H9 (cell line): ENCODE data around the gene NLN. TPM values are rescaled to one million over a fixed set of nuclear protein-coding genes. Genes with fewer than 3 reads are reported as not detected.

Experiments
- DNase-seq: peaks from one replicate; pipeline ENCODE4 v3.0.0-alpha.2; 2017
- H2AFZ ChIP-seq: one replicate; pipeline ENCODE4 v1.6.1; 2013; ENCODE audit warnings: mild to moderate bottlenecking, low read length, control low read depth, moderate library complexity
- H2AK5ac ChIP-seq: 2 replicates; pipeline ENCODE4 v1.6.1; 2013; ENCODE audit warnings: low read length, control low read depth, mixed read lengths; ENCODE audit not compliant: insufficient read length
- H2BK120ac ChIP-seq: one replicate; pipeline ENCODE4 v1.6.1; 2013; ENCODE audit warnings: low read depth, mild to moderate bottlenecking, low read length, control low read depth, inconsistent platforms; ENCODE audit not compliant: poor library complexity, severe bottlenecking
- H2BK12ac ChIP-seq: 2 replicates; pipeline ENCODE4 v1.6.1; 2013; ENCODE audit warnings: low read length, control low read depth, mixed read lengths, low read depth; ENCODE audit not compliant: insufficient read length
- H2BK15ac ChIP-seq: 2 replicates; pipeline ENCODE4 v1.6.1; 2013; ENCODE audit warnings: low read depth, low read length, control low read depth
- H2BK20ac ChIP-seq: one replicate; pipeline ENCODE4 v1.6.1; 2013; ENCODE audit warnings: low read depth, mild to moderate bottlenecking, low read length, control low read depth, inconsistent platforms; ENCODE audit not compliant: poor library complexity, severe bottlenecking
- H2BK5ac ChIP-seq: 2 replicates; pipeline ENCODE4 v1.6.1; 2013; ENCODE audit warnings: low read length, control low read depth, mixed read lengths; ENCODE audit not compliant: insufficient read length
- H3K14ac ChIP-seq: 2 replicates; pipeline ENCODE4 v1.6.1; 2013; ENCODE audit warnings: low read length, control low read depth; ENCODE audit not compliant: insufficient read depth
- H3K18ac ChIP-seq: 2 replicates; pipeline ENCODE4 v1.6.1; 2013; ENCODE audit warnings: low read depth, mild to moderate bottlenecking, mixed read lengths, low read length, control low read depth; ENCODE audit not compliant: insufficient read length
- H3K23ac ChIP-seq: 2 replicates; pipeline ENCODE4 v1.6.1; 2013; ENCODE audit warnings: low read length, control low read depth, mixed read lengths, low read depth; ENCODE audit not compliant: insufficient read length
- H3K23me2 ChIP-seq: 2 replicates; pipeline ENCODE4 v1.6.1; 2013; ENCODE audit warnings: low read depth, mild to moderate bottlenecking, mixed read lengths, low read length, control low read depth; ENCODE audit not compliant: insufficient read length, poor library complexity, severe bottlenecking
- H3K27ac ChIP-seq: 2 replicates; pipeline ENCODE4 v1.5.1; 2013; ENCODE audit warnings: low read length, control low read depth, mixed read lengths, low read depth; ENCODE audit not compliant: insufficient read length
- H3K27me3 ChIP-seq: 2 replicates; pipeline ENCODE4 v1.6.1; 2013; ENCODE audit warnings: low read length, control low read depth, inconsistent platforms; ENCODE audit not compliant: insufficient read depth
- H3K4ac ChIP-seq: 2 replicates; pipeline ENCODE4 v1.6.1; 2013; ENCODE audit warnings: low read depth, mild to moderate bottlenecking, control low read depth, inconsistent platforms, low read length, moderate library complexity
- H3K4me1 ChIP-seq: 2 replicates; pipeline ENCODE4 v1.6.1; 2013; ENCODE audit warnings: low read length, control low read depth, inconsistent platforms; ENCODE audit not compliant: insufficient read depth
- H3K4me2 ChIP-seq: 2 replicates; pipeline ENCODE4 v1.6.1; 2013; ENCODE audit warnings: low read length, control low read depth, mixed read lengths; ENCODE audit not compliant: insufficient read length, insufficient read depth
- H3K56ac ChIP-seq: 2 replicates; pipeline ENCODE4 v1.6.1; 2013; ENCODE audit warnings: low read depth, mild to moderate bottlenecking, mixed read lengths, low read length, control low read depth; ENCODE audit not compliant: insufficient read length
- H3K79me1 ChIP-seq: 2 replicates; pipeline ENCODE4 v1.6.1; 2013; ENCODE audit warnings: low read depth, mild to moderate bottlenecking, moderate library complexity, low read length, control low read depth, inconsistent platforms; ENCODE audit not compliant: insufficient read depth, poor library complexity, severe bottlenecking
- H3K79me2 ChIP-seq: 2 replicates; pipeline ENCODE4 v1.6.1; 2013; ENCODE audit warnings: low read length, control low read depth, inconsistent platforms; ENCODE audit not compliant: insufficient read depth
- H3K9ac ChIP-seq: 2 replicates; pipeline ENCODE4 v1.6.1; 2013; ENCODE audit warnings: low read length, control low read depth, mixed read lengths; ENCODE audit not compliant: insufficient read length; ENCODE audit errors: extremely low read depth
- H3K9me3 ChIP-seq: one replicate; pipeline ENCODE4 v1.6.1; 2013; ENCODE audit warnings: low read depth, low read length, inconsistent platforms; ENCODE audit not compliant: control insufficient read depth
- H3T11ph ChIP-seq: one replicate; pipeline ENCODE4 v1.6.1; 2013; ENCODE audit warnings: mild to moderate bottlenecking, low read length, control low read depth, inconsistent platforms
- H4K20me1 ChIP-seq: one replicate; pipeline ENCODE4 v1.6.1; 2013; ENCODE audit not compliant: control insufficient read depth, insufficient read length, insufficient read depth
- H4K5ac ChIP-seq: 2 replicates; pipeline ENCODE4 v1.6.1; 2013; ENCODE audit warnings: low read depth, mild to moderate bottlenecking, mixed read lengths, low read length, control low read depth; ENCODE audit not compliant: insufficient read length
- H4K8ac ChIP-seq: replicated peaks from 2 replicates; pipeline ENCODE4 v1.6.1; 2013; ENCODE audit warnings: low read length, control low read depth, mixed read lengths, low read depth; ENCODE audit not compliant: insufficient read length
- H4K91ac ChIP-seq: 2 replicates; pipeline ENCODE4 v1.6.1; 2013; ENCODE audit warnings: low read depth, mild to moderate bottlenecking, moderate library complexity, mixed read lengths, low read length, control low read depth; ENCODE audit not compliant: insufficient read length
- H3K27ac Mint-ChIP-seq, 3 experiments: 2 replicates in 2 of 3; 3 replicates in 1 of 3; pipeline ENCODE4 v1.8.0; 2020 to 2021; ENCODE audit warnings: mixed read lengths in 3 of 3, mild to moderate bottlenecking in 1 of 3, moderate library complexity in 1 of 3
- H3K27me3 Mint-ChIP-seq: 2 replicates; pipeline ENCODE4 v1.8.0; 2021; ENCODE audit warnings: low read depth, mild to moderate bottlenecking, moderate library complexity, mixed read lengths
- H3K36me3 Mint-ChIP-seq, 3 experiments: 2 replicates in 2 of 3; 3 replicates in 1 of 3; pipeline ENCODE4 v1.8.0; 2020 to 2021; ENCODE audit warnings: low read depth in 3 of 3, mixed read lengths in 3 of 3; ENCODE audit not compliant: insufficient read depth in 1 of 3
- H3K4me1 Mint-ChIP-seq, 2 experiments: 2 replicates each; pipeline ENCODE4 v1.8.0; 2020; ENCODE audit warnings: mixed read lengths in 2 of 2
- H3K4me3 Mint-ChIP-seq, 2 experiments: 2 replicates in 1 of 2; 3 replicates in 1 of 2; pipeline ENCODE4 v1.8.0; 2020 to 2021; ENCODE audit warnings: mild to moderate bottlenecking in 2 of 2, mixed read lengths in 2 of 2, moderate library complexity in 1 of 2
- H3K9me3 Mint-ChIP-seq, 2 experiments: 2 replicates in 1 of 2; 3 replicates in 1 of 2; pipeline ENCODE4 v1.8.0; 2020; ENCODE audit warnings: mild to moderate bottlenecking in 2 of 2, mixed read lengths in 2 of 2, moderate library complexity in 1 of 2
- WGBS: extraction: QIAGEN DNeasy Blood & Tissue Kit; methylation state at CpG from one replicate; pipeline ENCODE4 v1.1.7; 2013; ENCODE audit warnings: missing lambda C conversion rate, low lambda C conversion rate, mixed read lengths; ENCODE audit not compliant: insufficient read length; ENCODE audit errors: extremely low coverage; 5-methylcytosine and 5-hydroxymethylcytosine counted together
- total RNA-seq: library from RNA; stranded (reverse); gene quantifications from 2 replicates; pipeline ENCODE4 v1.2.1, GENCODE V29; 2021
- TF ChIP-seq, protein P1 (sequence below): fragments of 200-600 bp; sonication (generic); conservative IDR thresholded peaks from 3 replicates; pipeline ENCODE4 v1.8.0; 2021; ENCODE audit warnings: antibody characterized with exemption, mild to moderate bottlenecking

The NLN gene
- total RNA-seq, 1 experiment from 2014 or later, result 137 TPM

DNA sequence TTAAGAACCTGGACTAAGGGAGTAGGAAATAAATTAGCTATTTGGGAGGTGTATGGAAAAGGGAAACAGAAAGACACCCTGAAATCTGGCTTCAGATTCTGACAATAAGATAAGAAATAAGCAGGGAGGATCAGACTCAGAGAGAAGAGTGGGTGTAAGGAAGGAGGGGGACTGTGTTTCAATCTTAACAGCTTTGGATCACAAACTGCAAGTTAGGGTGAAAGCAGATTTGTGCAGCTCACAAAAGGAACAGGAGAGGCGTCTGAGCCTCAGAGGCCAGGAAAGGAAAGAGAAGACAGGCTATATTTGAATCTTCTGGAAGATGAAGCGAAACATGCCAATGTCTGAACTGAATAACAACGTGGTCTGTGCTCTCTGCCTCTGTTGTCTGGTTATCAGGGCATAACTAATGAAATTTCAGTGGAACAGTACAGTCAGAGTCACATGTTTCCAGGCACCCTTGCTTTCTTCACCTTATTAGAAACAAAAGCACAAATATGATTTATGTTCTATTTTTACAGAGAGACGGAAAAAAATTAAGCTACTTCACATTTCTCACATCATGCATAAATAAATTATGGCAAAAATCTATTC is 26.7 kb upstream of the NLN start:
- Histone ChIP-seq H2BK15ac (no peak overlapping the region), H2BK5ac (no peak overlapping the region), H3K79me1 (no peaks in the 10 kb centered on the region), H3K9me3 (no peaks in the 10 kb centered on the region), H2AK5ac (no peak overlapping the region), H3K79me2 (no peaks in the 10 kb centered on the region), H2BK20ac (no peak overlapping the region), H3K23ac (no peak overlapping the region), H4K91ac (no peak overlapping the region), H3K56ac (no peak overlapping the region), H3K4me2 (no peak overlapping the region), H3K27ac (no peak overlapping the region), H3K9ac (no peak overlapping the region), H3K4ac (no peak overlapping the region), H3K27me3 (no peaks in the 10 kb centered on the region), H3T11ph (no peak overlapping the region), H3K14ac (no peak overlapping the region), H2BK12ac (no peak overlapping the region), H4K5ac (no peak overlapping the region), H4K8ac (no peak overlapping the region), H3K23me2 (no peaks in the 10 kb centered on the region), H2BK120ac (no peak overlapping the region), H3K4me1 (no peaks in the 10 kb centered on the region; the same call in 1 of the 2 replicates), H4K20me1 (no peaks in the 10 kb centered on the region), H3K18ac (no peak overlapping the region), H2AFZ (no peak overlapping the region)
- TF ChIP-seq, protein P1, sequence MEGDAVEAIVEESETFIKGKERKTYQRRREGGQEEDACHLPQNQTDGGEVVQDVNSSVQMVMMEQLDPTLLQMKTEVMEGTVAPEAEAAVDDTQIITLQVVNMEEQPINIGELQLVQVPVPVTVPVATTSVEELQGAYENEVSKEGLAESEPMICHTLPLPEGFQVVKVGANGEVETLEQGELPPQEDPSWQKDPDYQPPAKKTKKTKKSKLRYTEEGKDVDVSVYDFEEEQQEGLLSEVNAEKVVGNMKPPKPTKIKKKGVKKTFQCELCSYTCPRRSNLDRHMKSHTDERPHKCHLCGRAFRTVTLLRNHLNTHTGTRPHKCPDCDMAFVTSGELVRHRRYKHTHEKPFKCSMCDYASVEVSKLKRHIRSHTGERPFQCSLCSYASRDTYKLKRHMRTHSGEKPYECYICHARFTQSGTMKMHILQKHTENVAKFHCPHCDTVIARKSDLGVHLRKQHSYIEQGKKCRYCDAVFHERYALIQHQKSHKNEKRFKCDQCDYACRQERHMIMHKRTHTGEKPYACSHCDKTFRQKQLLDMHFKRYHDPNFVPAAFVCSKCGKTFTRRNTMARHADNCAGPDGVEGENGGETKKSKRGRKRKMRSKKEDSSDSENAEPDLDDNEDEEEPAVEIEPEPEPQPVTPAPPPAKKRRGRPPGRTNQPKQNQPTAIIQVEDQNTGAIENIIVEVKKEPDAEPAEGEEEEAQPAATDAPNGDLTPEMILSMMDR, result no peak
- Mint-ChIP-seq H3K27me3 (no peaks in the 10 kb centered on the region), H3K36me3 (peaks cover 3 to 23% (median 8%) of the 10 kb centered on the region in 3 experiments; a peak in 5 of 7 replicates), H3K9me3 (no peaks in the 10 kb centered on the region), H3K4me3 (no peak overlapping the region), H3K4me1 (no peaks in the 10 kb centered on the region), H3K27ac (no peak overlapping the region)
- no CpG with 5 or more reads among the region's 4 CpGs for WGBS
- DNase-seq, result no peak
